GM23248 (cell line): ENCODE results near the gene KIF5A. TPM values are rescaled to one million over a fixed set of nuclear protein-coding genes. Genes with fewer than 3 reads are reported as not detected.

Experiments used
- DNase-seq: peaks from one replicate; pipeline ENCODE4 v3.0.0-alpha.2; 2015
- H2AFZ ChIP-seq: fragments of 200-600 bp; sonication (generic); 2 replicates; pipeline ENCODE4 v1.6.1; 2016; ENCODE audit warnings: antibody characterized with exemption
- H3F3A ChIP-seq: fragments of 200-600 bp; sonication (generic); 2 replicates; pipeline ENCODE4 v1.6.1; 2016; ENCODE audit warnings: mild to moderate bottlenecking, antibody characterized with exemption, mixed run types; ENCODE audit not compliant: insufficient read depth
- H3K27ac ChIP-seq: fragments of 200-600 bp; sonication (generic); 2 replicates; pipeline ENCODE4 v1.5.1; 2016; ENCODE audit warnings: mild to moderate bottlenecking
- H3K27me3 ChIP-seq: fragments of 200-600 bp; sonication (generic); replicated peaks from 2 replicates; pipeline ENCODE4 v1.6.1; 2016; ENCODE audit warnings: mild to moderate bottlenecking; ENCODE audit not compliant: insufficient read depth
- H3K36me3 ChIP-seq: fragments of 200-600 bp; sonication (generic); 2 replicates; pipeline ENCODE4 v1.6.1; 2016; ENCODE audit warnings: low read depth, mild to moderate bottlenecking
- H3K4me1 ChIP-seq: fragments of 200-600 bp; sonication (generic); 2 replicates; pipeline ENCODE4 v1.6.1; 2016; ENCODE audit warnings: mild to moderate bottlenecking; ENCODE audit not compliant: insufficient read depth
- H3K4me2 ChIP-seq: fragments of 200-600 bp; sonication (generic); one replicate; pipeline ENCODE4 v1.6.1; 2016; ENCODE audit warnings: mild to moderate bottlenecking; ENCODE audit not compliant: unreplicated experiment
- H3K4me3 ChIP-seq: fragments of 200-600 bp; sonication (generic); 2 replicates; pipeline ENCODE4 v1.5.1; 2016; ENCODE audit warnings: mild to moderate bottlenecking
- H3K79me2 ChIP-seq: fragments of 200-600 bp; sonication (generic); 2 replicates; pipeline ENCODE4 v1.6.1; 2016; ENCODE audit warnings: mild to moderate bottlenecking; ENCODE audit not compliant: insufficient read depth
- H3K9ac ChIP-seq: fragments of 200-600 bp; sonication (generic); 2 replicates; pipeline ENCODE4 v1.6.1; 2016; ENCODE audit warnings: mild to moderate bottlenecking
- H3K9me2 ChIP-seq: fragments of 200-600 bp; sonication (generic); 2 replicates; pipeline ENCODE4 v1.6.1; 2016; ENCODE audit warnings: mixed run types, mild to moderate bottlenecking, moderate library complexity; ENCODE audit not compliant: insufficient read depth
- H3K9me3 ChIP-seq: fragments of 200-600 bp; sonication (generic); one replicate; pipeline ENCODE4 v1.6.1; 2017; ENCODE audit warnings: low read depth
- H4K20me1 ChIP-seq: fragments of 200-600 bp; sonication (generic); 2 replicates; pipeline ENCODE4 v1.6.0; 2016; ENCODE audit not compliant: insufficient read depth
- EZH2 ChIP-seq: fragments of 200-600 bp; sonication (generic); IDR thresholded peaks from 2 replicates; pipeline ENCODE4 v1.6.1; 2018; ENCODE audit warnings: antibody characterized with exemption, mild to moderate bottlenecking; ENCODE audit not compliant: insufficient read depth, poor library complexity, severe bottlenecking
- EZH2phosphoT487 ChIP-seq: fragments of 200-600 bp; sonication (generic); IDR thresholded peaks from 2 replicates; pipeline ENCODE4 v1.6.1; 2018; ENCODE audit warnings: antibody characterized with exemption, moderate library complexity, mild to moderate bottlenecking, low read depth; ENCODE audit not compliant: insufficient read depth
- WGBS, 2 experiments: methylation state at CpG; one replicate each; pipeline ENCODE4 v1.1.6; 2015 to 2017; ENCODE audit warnings: low lambda C conversion rate in 2 of 2, low coverage in 1 of 2; ENCODE audit errors: missing lambda C conversion rate in 2 of 2; 5-methylcytosine and 5-hydroxymethylcytosine counted together
- in situ Hi-C: fragments of 300-500 bp; cut with MboI; formaldehyde crosslinking; loops from 2 replicates; pipeline ENCODE4 v1.15.0; 2020
- polyA plus RNA-seq: library from polyadenylated mRNA; unstranded; fragments of >200 nt; fragmentation: Nextera tagmentation; extraction: Ambion mirVana; gene quantifications from 2 replicates; pipeline ENCODE4 v1.2.1, GENCODE V29; 2016
- total RNA-seq: library from RNA; depleted of rRNA; stranded (reverse); fragments of >200 nt; shearing (Covaris generic); gene quantifications from 2 replicates; pipeline ENCODE4 v1.2.3, GENCODE V29; 2014

KIF5A gene
- total and polyA plus RNA-seq, 2 experiments from 2014 or later, result 0.11 to 0.18 TPM

DNA sequence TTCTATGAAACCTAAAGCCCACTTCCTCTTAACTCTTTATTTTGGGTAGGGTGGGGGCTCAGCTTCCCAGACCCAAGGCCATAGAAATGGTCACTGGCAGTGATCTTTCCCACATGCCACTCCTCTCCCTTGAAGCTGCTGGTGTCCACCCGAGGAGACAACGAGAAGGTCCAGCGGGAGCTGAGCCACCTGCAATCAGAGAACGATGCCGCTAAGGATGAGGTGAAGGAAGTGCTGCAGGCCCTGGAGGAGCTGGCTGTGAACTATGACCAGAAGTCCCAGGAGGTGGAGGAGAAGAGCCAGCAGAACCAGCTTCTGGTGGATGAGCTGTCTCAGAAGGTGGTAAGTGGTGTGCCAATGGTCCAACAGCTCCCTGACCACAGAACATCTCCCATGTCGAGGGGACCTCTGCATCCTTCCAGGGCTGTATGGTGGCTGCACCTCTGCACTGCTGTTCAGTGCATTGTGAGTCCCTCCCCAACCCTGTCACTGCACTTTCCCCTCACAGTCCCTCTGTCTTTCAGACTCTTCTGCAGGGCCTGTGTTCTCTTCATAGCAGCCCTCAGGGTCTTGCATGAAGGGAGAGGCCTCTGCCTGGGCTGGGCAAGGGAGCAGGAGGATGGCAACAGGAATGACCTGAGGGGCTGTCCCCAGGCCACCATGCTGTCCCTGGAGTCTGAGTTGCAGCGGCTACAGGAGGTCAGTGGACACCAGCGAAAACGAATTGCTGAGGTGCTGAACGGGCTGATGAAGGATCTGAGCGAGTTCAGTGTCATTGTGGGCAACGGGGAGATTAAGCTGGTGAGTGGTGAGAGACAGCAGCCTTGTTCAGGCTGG, 22.3 kb downstream of the KIF5A start:
- TF ChIP-seq EZH2phosphoT487 (no peak), EZH2 (no peak)
- H3K27me3 ChIP-seq, result no peaks in the 10 kb centered on the region
- in situ Hi-C loops, result no loop called here
- H2AFZ ChIP-seq, result no peak overlapping the region
- no peak overlapping the region for H3K9ac ChIP-seq
- H3K27ac ChIP-seq, result no peak overlapping the region
- no peaks in the 10 kb centered on the region for H3K36me3 ChIP-seq
- H3F3A ChIP-seq, result no peaks in the 10 kb centered on the region
- H3K9me3 ChIP-seq, result no peaks in the 10 kb centered on the region
- DNase-seq, result no peak
- WGBS, 2 experiments, result 79 to 84% methylated on average over 12 of the region's 12 CpGs
- no peaks in the 10 kb centered on the region for H4K20me1 ChIP-seq
- H3K4me1 ChIP-seq, result no peaks in the 10 kb centered on the region
- no peak overlapping the region for H3K4me3 ChIP-seq
- H3K4me2 ChIP-seq, result no peak overlapping the region
- H3K9me2 ChIP-seq, result no peaks in the 10 kb centered on the region
- H3K79me2 ChIP-seq, result no peaks in the 10 kb centered on the region

DNA sequence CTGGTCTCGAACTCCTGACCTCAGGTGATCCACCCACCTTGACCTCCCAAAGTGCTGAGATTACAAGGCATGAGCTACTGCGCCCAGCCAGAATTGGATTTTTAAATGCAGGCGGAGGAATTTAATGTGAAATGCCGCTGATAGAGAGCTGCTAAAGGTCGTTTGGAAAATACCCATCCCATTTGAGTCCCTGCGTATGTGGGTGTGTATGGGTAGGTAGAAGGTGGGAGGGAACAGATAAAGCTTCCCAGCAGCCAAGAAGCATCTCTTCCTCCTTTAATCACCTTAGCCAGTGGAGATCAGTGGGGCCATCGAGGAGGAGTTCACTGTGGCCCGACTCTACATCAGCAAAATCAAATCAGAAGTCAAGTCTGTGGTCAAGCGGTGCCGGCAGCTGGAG, 25.0 kb downstream of the KIF5A start:
- WGBS, 2 experiments, result 86 to 89% methylated on average over 10 of the region's 10 CpGs
- Histone ChIP-seq H3K4me3 (no peak overlapping the region), H3K9me3 (no peaks in the 10 kb centered on the region), H3K4me1 (no peaks in the 10 kb centered on the region), H3K4me2 (no peak overlapping the region), H3K9me2 (no peaks in the 10 kb centered on the region), H3K36me3 (no peaks in the 10 kb centered on the region), H3K79me2 (no peaks in the 10 kb centered on the region), H3F3A (no peaks in the 10 kb centered on the region), H3K27ac (no peak overlapping the region), H3K27me3 (no peaks in the 10 kb centered on the region), H3K9ac (no peak overlapping the region), H4K20me1 (no peaks in the 10 kb centered on the region), H2AFZ (no peak overlapping the region)
- TF ChIP-seq EZH2 (no peak), EZH2phosphoT487 (no peak)
- in situ Hi-C loops, result no loop called here
- DNase-seq, result no peak

GRCh38 chr12:57575771-57576612, 26.1 kb downstream of the KIF5A start:
- TF ChIP-seq EZH2 (no peak), EZH2phosphoT487 (no peak)
- Histone ChIP-seq H3K4me3 (no peak overlapping the region), H4K20me1 (no peaks in the 10 kb centered on the region), H3K4me2 (no peak overlapping the region), H2AFZ (no peak overlapping the region), H3K9ac (no peak overlapping the region), H3K4me1 (no peaks in the 10 kb centered on the region), H3K27ac (no peak overlapping the region), H3K9me2 (no peaks in the 10 kb centered on the region), H3K9me3 (no peaks in the 10 kb centered on the region), H3K36me3 (no peaks in the 10 kb centered on the region), H3K27me3 (no peaks in the 10 kb centered on the region), H3K79me2 (no peaks in the 10 kb centered on the region), H3F3A (no peaks in the 10 kb centered on the region)
- DNase-seq, result no peak
- in situ Hi-C loops, result no loop called here
- WGBS, 2 experiments, result 74% methylated on average over 12 of the region's 12 CpGs

GRCh38 chr12:57576613-57577160, 26.8 kb downstream of the KIF5A start:
- Histone ChIP-seq H3K27me3 (no peaks in the 10 kb centered on the region), H3K27ac (no peak overlapping the region), H3K36me3 (no peaks in the 10 kb centered on the region), H3K4me3 (no peak overlapping the region), H3K4me1 (no peaks in the 10 kb centered on the region), H3F3A (no peaks in the 10 kb centered on the region), H3K9ac (no peak overlapping the region), H3K9me2 (no peaks in the 10 kb centered on the region), H3K4me2 (no peak overlapping the region), H3K79me2 (no peaks in the 10 kb centered on the region), H2AFZ (no peak overlapping the region), H3K9me3 (no peaks in the 10 kb centered on the region), H4K20me1 (no peaks in the 10 kb centered on the region)
- DNase-seq, result no peak
- 77 to 83% methylated on average over 9 of the region's 9 CpGs for WGBS, 2 experiments
- in situ Hi-C loops, result no loop called here
- TF ChIP-seq EZH2 (no peak), EZH2phosphoT487 (no peak)
